ENCODE data around the gene DBH.

GRCh38 chr9:133600739-133601138 is 35.4 kb upstream of the DBH start:
- TF ChIP-seq, protein P1, sequence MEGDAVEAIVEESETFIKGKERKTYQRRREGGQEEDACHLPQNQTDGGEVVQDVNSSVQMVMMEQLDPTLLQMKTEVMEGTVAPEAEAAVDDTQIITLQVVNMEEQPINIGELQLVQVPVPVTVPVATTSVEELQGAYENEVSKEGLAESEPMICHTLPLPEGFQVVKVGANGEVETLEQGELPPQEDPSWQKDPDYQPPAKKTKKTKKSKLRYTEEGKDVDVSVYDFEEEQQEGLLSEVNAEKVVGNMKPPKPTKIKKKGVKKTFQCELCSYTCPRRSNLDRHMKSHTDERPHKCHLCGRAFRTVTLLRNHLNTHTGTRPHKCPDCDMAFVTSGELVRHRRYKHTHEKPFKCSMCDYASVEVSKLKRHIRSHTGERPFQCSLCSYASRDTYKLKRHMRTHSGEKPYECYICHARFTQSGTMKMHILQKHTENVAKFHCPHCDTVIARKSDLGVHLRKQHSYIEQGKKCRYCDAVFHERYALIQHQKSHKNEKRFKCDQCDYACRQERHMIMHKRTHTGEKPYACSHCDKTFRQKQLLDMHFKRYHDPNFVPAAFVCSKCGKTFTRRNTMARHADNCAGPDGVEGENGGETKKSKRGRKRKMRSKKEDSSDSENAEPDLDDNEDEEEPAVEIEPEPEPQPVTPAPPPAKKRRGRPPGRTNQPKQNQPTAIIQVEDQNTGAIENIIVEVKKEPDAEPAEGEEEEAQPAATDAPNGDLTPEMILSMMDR (IDR thresholded peaks at IDR 0.05; ENCODE audit: low read depth, low read length, poor library complexity, severe bottlenecking), result no peak
- no peak for TF ChIP-seq EZH2phosphoT487 (IDR thresholded peaks at IDR 0.05; ENCODE audit: borderline replicate concordance, low read length)
